Gastrocnemius medialis (tissue), 4 donors: Measurements from ENCODE around the gene TARM1. TPM values are rescaled to one million over a fixed set of nuclear protein-coding genes. Genes with fewer than 3 reads are reported as not detected.
"Not testable (repeated sequence)": the region's sequence is repeated elsewhere in the genome, so short reads cannot be mapped to it uniquely, and the experiment has no call there.

ENCODE experiments used
- ATAC-seq, 2 donors: fragments of 150-250 bp; one replicate each; pipeline ENCODE4 v1.9.1; 2016
- DNase-seq, 2 donors: peaks; one replicate each; pipeline ENCODE4 v3.0.0-alpha.2; 2019
- H3K27ac ChIP-seq, 4 donors: fragments of 200-600 bp; sonication (generic); 1 replicate in 1 of 4; 2 replicates in 3 of 4; pipeline ENCODE4 v1.5.1; 2016 to 2018; ENCODE audit warnings: mild to moderate bottlenecking in 2 of 4, moderate library complexity in 1 of 4
- H3K27me3 ChIP-seq, 3 donors: fragments of 200-600 bp; sonication (generic) in 2 of 3; 1 replicate in 1 of 3; 2 replicates in 2 of 3; pipeline versions ENCODE4 v1.5.1 to v1.6.0; 2016 to 2019; ENCODE audit warnings: mild to moderate bottlenecking in 1 of 3, moderate library complexity in 1 of 3
- H3K36me3 ChIP-seq, 2 donors: fragments of 200-600 bp; sonication (generic) in 1 of 2; one replicate each; pipeline ENCODE4 v1.5.1; 2017 to 2018
- H3K4me1 ChIP-seq, 2 donors: fragments of 200-600 bp; sonication (generic) in 1 of 2; one replicate each; pipeline ENCODE4 v1.5.1; 2016 to 2017; ENCODE audit warnings: mild to moderate bottlenecking in 2 of 2
- H3K4me3 ChIP-seq, 4 donors: fragments of 200-600 bp; sonication (generic) in 3 of 4; 1 replicate in 1 of 4; 2 replicates in 3 of 4; pipeline ENCODE4 v1.5.1; 2016 to 2019; ENCODE audit warnings: mild to moderate bottlenecking in 2 of 4
- H3K9me3 ChIP-seq, 3 donors: fragments of 200-600 bp; sonication (generic) in 2 of 3; 1 replicate in 1 of 3; 2 replicates in 2 of 3; pipeline ENCODE4 v1.5.1; 2016 to 2019
- POLR2A ChIP-seq, 2 donors: fragments of 450-650 bp; IDR thresholded peaks; one replicate each; pipeline ENCODE4 v1.6.1; 2017; ENCODE audit warnings: antibody characterized with exemption in 2 of 2, mild to moderate bottlenecking in 2 of 2, moderate library complexity in 2 of 2
- in situ Hi-C, 4 donors: fragments of 200-750 bp; cut with MboI; loops; one replicate each; pipeline versions ENCODE4 v1.15.0 to v1.8.0; 2017; ENCODE audit warnings: low sequenced_read_pairs in 4 of 4
- intact Hi-C: fragments of 100-400 bp; cut with DNase I; formaldehyde crosslinking; loops from one replicate; pipeline ENCODE4 v1.15.1; 2023; ENCODE audit warnings: low total_unique reads
- total RNA-seq, 4 donors: library from RNA; depleted of rRNA; stranded (reverse); fragments of >200 nt; gene quantifications; one replicate each; pipeline versions ENCODE4 v1.1.0 to v1.2.3, GENCODE V29; 2016
- TF ChIP-seq, protein P1 (sequence below), 5 experiments: fragments of 450-650 bp in 3 of 5; fragments of 200-600 bp in 2 of 5; sonication (generic) in 2 of 5; IDR thresholded peaks in 4 of 5; conservative IDR thresholded peaks in 1 of 5; 1 replicate in 4 of 5; 2 replicates in 1 of 5; pipeline ENCODE4 v1.5.1; 2016 to 2019; ENCODE audit warnings: antibody characterized with exemption in 5 of 5, mild to moderate bottlenecking in 3 of 5, moderate library complexity in 3 of 5

Gene TARM1
- total RNA-seq, 4 donors from 2014 or later, result not detected

DNA sequence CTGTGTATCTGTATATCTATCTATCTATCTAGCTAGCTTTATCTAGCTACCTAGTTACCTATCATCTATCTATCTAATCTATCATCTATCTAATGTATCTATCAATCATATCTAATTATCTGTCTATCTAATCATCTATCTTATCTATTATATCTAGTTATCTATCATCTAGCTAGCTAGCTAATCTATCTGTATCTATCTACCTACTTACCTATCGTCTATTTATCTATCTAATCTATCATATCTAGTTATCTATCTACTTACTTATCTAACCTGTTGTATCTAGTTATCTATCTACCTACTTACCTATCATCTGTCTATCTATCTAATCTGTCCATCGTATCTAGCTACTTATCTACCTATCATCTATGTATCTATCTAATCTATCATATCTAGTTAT lies 35.4 kb downstream of the TARM1 start:
- in situ Hi-C loops (no loop called here), intact Hi-C loops (no loop called here)
- Histone ChIP-seq H3K9me3 (no peaks in the 10 kb centered on the region), H3K4me3 (no peak overlapping the region), H3K4me1 (no peaks in the 10 kb centered on the region), H3K27ac (no peak overlapping the region), H3K36me3 (no peaks in the 10 kb centered on the region), H3K27me3 (peaks cover 0 to 3% (median 0%) of the 10 kb centered on the region in 3 donors)
- DNase-seq, result no peak
- no peak for TF ChIP-seq POLR2A (IDR thresholded peaks at IDR 0.05)
- TF ChIP-seq, protein P1, sequence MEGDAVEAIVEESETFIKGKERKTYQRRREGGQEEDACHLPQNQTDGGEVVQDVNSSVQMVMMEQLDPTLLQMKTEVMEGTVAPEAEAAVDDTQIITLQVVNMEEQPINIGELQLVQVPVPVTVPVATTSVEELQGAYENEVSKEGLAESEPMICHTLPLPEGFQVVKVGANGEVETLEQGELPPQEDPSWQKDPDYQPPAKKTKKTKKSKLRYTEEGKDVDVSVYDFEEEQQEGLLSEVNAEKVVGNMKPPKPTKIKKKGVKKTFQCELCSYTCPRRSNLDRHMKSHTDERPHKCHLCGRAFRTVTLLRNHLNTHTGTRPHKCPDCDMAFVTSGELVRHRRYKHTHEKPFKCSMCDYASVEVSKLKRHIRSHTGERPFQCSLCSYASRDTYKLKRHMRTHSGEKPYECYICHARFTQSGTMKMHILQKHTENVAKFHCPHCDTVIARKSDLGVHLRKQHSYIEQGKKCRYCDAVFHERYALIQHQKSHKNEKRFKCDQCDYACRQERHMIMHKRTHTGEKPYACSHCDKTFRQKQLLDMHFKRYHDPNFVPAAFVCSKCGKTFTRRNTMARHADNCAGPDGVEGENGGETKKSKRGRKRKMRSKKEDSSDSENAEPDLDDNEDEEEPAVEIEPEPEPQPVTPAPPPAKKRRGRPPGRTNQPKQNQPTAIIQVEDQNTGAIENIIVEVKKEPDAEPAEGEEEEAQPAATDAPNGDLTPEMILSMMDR (IDR thresholded peaks at IDR 0.05 in 4 of 5, conservative IDR thresholded peaks at IDR 0.05 in 1 of 5), result no peak
- ATAC-seq, result no peak

DNA sequence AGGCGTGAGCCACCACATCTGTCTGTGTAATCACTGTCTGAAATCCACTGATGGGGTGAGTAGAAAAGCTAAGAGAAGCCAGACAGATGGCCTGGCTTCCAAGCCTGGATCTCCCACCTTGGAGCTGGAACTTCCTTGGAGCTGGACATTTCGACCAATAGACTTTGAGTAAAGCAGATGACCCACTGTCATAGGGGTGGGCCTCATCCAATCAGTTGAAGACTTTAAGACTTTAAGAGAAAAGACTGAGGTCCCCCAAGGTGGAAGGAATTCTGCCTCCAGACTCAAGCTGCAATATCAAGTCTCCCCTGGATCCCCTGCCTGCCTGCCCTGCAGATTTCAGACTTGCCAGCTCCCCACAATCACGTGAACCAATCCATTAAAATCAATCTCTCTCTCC lies 38.2 kb downstream of the TARM1 start:
- Histone ChIP-seq H3K36me3 (no peaks in the 10 kb centered on the region), H3K27me3 (peaks cover 0 to 3% (median 0%) of the 10 kb centered on the region in 3 donors), H3K27ac (no peak overlapping the region), H3K4me3 (no peak overlapping the region), H3K9me3 (no peaks in the 10 kb centered on the region), H3K4me1 (no peaks in the 10 kb centered on the region)
- in situ Hi-C loops, result no loop called here
- intact Hi-C loops, result no loop called here
- DNase-seq, result no peak
- ATAC-seq, result no peak
- TF ChIP-seq, protein P1 (IDR thresholded peaks at IDR 0.05 in 4 of 5, conservative IDR thresholded peaks at IDR 0.05 in 1 of 5), result no peak
- TF ChIP-seq POLR2A (IDR thresholded peaks at IDR 0.05), result no peak

DNA sequence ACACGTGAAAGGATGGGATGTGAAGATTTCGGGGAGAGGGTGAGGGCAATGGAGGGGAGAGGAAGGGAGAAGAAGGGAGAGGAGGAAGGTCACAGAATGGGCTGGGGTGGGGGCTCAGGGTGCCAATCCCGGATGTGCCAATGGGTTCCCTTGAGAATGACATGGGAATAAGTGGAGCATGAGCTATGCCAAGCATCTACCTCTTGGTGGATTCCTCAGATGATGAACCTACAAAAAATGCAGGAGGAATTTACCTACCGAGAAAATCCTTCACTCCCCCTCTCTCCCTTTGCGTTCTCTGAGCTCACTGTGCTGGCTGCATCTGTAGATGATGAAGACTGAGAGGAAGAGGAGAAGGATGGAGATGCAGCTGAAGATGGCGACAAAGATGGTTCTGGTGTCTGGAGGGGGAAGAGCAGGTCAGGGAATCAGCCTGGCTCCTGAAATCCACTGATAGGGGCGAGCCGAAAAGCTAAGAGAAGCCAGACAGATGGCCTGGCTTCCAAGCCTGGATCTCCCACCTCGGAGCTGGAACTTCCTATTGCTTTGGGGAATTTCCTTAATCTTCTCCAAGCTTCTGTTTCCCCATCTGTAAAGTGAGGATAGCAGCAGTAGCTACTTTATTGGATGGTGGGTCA lies 39.1 kb downstream of the TARM1 start:
- intact Hi-C loops, result no loop called here
- in situ Hi-C loops, result no loop called here
- Histone ChIP-seq H3K4me1 (no peaks in the 10 kb centered on the region), H3K27me3 (peaks cover 0 to 3% (median 0%) of the 10 kb centered on the region in 3 donors), H3K4me3 (no peak overlapping the region), H3K27ac (no peak overlapping the region), H3K36me3 (no peaks in the 10 kb centered on the region), H3K9me3 (no peaks in the 10 kb centered on the region)
- DNase-seq, result no peak
- no peak for ATAC-seq
- TF ChIP-seq, protein P1 (IDR thresholded peaks at IDR 0.05 in 4 of 5, conservative IDR thresholded peaks at IDR 0.05 in 1 of 5), result no peak
- no peak for TF ChIP-seq POLR2A (IDR thresholded peaks at IDR 0.05)

DNA sequence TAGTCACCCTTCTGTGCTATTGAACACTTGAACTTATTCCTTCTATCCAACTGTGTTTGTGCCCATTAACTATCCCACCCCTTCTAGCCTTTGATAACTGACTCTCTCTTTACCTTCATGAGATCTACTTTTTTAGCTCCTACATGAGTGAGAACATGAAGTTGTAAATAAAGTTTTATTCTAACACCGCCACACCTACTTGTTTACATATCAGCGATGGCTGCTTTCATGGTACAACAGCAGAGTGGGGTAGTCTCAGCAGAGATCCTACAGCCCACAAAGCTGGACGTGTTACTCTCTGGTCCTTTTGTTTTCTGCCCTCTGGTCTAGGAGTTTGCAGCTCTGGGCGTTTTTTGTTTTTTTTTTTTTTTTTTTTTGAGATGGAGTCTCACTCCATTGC lies 41.2 kb downstream of the TARM1 start:
- intact Hi-C loops, result no loop called here
- no peak overlapping the region for H3K27ac ChIP-seq
- no peak for TF ChIP-seq POLR2A (IDR thresholded peaks at IDR 0.05)
- TF ChIP-seq, protein P1 (IDR thresholded peaks at IDR 0.05 in 4 of 5, conservative IDR thresholded peaks at IDR 0.05 in 1 of 5), result no peak
- no peaks in the 10 kb centered on the region for H3K4me1 ChIP-seq
- no peaks in the 10 kb centered on the region for H3K36me3 ChIP-seq
- no peak for ATAC-seq
- in situ Hi-C loops, result no loop called here
- H3K9me3 ChIP-seq, result no peaks in the 10 kb centered on the region
- DNase-seq, result no peak
- no peak overlapping the region for H3K4me3 ChIP-seq
- H3K27me3 ChIP-seq, result no peaks in the 10 kb centered on the region

DNA sequence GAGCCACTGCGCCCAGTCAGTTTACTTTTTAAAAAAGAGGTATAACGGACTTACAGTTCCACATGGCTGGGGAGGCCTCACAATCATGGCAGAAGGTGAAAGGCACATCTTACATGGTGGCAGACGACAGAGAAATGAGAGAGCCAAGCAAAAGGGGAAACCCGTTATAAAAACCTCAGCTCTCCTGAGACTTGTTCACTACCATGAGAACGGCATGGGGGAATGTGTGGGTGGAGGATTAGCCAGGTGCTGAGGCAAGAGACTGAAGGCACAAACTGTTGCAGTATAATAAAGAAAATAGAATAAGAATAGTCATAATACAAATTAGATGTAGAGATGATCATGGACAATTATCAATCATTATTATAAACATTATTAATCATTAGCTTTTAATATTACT lies 44.6 kb downstream of the TARM1 start:
- H3K4me1 ChIP-seq, H3K36me3 ChIP-seq, H3K27me3 ChIP-seq, DNase-seq, H3K9me3 ChIP-seq, in situ Hi-C loops, H3K4me3 ChIP-seq, ATAC-seq, intact Hi-C loops, H3K27ac ChIP-seq: not testable (repeated sequence)
